Fibroblast of the aortic adventitia (primary cell): ENCODE results near the gene PALD1. TPM values are rescaled to one million over a fixed set of nuclear protein-coding genes. Genes with fewer than 3 reads are reported as not detected.
"Not testable (repeated sequence)": the region's sequence is repeated elsewhere in the genome, so short reads cannot be mapped to it uniquely, and the experiment has no call there.

Source experiments
- DNase-seq: peaks from one replicate; pipeline ENCODE4 v3.0.0-alpha.2; 2010; ENCODE audit warnings: low read depth
- H3K4me3 ChIP-seq: 2 replicates; pipeline ENCODE4 v1.5.1; 2011; ENCODE audit warnings: low read depth, mild to moderate bottlenecking, control low read depth, low read length, moderate library complexity
- total RNA-seq: library from RNA; depleted of rRNA; stranded (reverse); fragments of >200 nt; gene quantifications from 2 replicates; pipeline ENCODE4 v1.2.3, GENCODE V29; 2012; ENCODE audit warnings: low replicate concordance
- TF ChIP-seq, protein P1 (sequence below): IDR thresholded peaks from 2 replicates; pipeline ENCODE4 v1.5.1; 2011; ENCODE audit warnings: mild to moderate bottlenecking, low read length, control low read depth, inconsistent platforms; ENCODE audit not compliant: insufficient read depth

The PALD1 gene
- total RNA-seq, 1 donor, result 0.18 TPM

DNA sequence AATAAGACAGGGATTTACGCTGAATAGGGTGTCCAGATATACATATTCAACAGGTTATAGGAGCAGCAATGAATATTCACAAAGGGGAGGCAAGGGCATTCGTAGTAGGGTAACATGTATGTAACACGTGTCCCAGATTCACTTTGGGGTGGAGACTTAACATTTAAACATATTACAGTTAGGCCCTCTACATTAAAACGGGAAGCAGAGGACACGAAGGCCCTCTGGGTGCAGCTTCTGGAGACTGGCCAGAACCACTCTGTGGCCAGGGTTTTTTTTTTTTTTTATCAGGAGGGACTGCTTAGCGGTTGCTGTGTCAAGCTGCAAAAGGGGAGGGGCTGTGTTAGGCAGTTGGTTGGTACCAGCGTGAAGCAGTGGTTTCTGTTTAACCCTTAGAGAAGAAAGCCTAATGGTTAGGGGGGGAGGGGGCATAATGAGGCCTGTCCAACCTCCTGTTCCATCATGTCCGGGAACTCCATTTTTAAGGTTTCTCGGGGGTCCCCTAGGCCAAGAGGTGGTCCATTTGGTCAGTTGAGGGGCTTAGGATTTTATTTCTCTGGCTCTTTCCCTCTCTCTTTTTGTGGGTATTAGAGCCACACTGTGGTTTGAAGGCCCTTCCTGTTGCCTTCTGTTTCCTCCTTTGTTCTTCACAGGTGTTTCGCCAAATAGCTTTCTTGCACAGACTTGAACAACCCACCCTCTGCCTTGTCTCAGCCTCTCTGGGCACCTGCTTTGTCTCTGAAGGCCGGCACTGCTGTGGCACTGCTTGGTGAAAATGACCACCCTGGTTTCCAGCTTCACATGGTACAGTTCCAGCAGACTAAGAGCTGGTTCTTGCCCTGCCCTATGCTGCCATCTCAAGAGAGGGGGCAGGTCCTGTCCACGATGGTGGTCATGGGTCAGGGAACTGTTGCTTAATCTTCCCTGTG lies 97.6 kb downstream of the PALD1 start:
- DNase-seq, result peak; percentile 77
- TF ChIP-seq, protein P1, sequence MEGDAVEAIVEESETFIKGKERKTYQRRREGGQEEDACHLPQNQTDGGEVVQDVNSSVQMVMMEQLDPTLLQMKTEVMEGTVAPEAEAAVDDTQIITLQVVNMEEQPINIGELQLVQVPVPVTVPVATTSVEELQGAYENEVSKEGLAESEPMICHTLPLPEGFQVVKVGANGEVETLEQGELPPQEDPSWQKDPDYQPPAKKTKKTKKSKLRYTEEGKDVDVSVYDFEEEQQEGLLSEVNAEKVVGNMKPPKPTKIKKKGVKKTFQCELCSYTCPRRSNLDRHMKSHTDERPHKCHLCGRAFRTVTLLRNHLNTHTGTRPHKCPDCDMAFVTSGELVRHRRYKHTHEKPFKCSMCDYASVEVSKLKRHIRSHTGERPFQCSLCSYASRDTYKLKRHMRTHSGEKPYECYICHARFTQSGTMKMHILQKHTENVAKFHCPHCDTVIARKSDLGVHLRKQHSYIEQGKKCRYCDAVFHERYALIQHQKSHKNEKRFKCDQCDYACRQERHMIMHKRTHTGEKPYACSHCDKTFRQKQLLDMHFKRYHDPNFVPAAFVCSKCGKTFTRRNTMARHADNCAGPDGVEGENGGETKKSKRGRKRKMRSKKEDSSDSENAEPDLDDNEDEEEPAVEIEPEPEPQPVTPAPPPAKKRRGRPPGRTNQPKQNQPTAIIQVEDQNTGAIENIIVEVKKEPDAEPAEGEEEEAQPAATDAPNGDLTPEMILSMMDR, result no peak
- H3K4me3 ChIP-seq, result no peak overlapping the region

- H3K4me3 ChIP-seq, result no peak overlapping the region
- DNase-seq, result peak; percentile 42
- TF ChIP-seq, protein P1, result no peak
These were observed 98.4 kb downstream of the PALD1 start for GRCh38 chr10:70576803-70577517.

GRCh38 chr10:70578371-70578947 lies 99.9 kb downstream of the PALD1 start:
- TF ChIP-seq, protein P1, result no peak
- peak; percentile 85 for DNase-seq
- H3K4me3 ChIP-seq, result no peak overlapping the region

DNA sequence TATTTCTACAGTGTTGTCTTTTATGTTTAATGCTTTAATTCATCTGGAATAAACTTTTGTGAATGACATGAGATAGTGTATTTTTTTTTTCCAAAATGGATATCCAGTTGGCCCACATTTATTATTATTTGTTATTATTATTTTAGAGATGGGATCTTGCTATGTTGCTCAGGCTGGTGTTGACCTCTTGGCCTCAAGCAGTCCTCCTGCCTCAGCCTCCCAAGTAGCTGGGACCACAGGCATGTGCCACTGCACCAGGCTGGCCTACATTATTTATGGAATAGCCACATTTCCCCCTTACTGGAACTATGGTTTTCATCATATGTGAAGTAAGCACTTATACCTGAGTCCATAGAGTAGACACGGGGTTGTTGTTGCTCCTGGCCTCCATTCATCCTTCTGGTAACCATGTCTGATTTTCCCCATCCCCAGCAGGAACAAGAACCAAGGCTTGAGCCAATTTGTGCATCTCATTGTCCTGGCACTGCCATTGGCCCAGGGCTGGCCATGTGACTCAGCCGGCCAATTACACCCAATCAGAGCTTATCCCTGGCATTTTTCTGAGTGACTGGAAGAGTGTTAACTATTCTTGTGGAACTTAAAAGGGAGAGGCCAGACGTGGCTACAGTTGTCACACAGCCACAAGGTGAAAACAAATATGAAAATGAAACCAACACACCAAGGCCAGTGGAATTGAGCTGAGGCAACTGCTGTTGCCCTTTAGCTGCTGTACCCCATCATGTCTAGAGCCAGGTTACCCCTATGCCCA lies 100.9 kb downstream of the PALD1 start:
- H3K4me3 ChIP-seq, result no peak overlapping the region
- TF ChIP-seq, protein P1, result no peak
- no peak for DNase-seq

DNA sequence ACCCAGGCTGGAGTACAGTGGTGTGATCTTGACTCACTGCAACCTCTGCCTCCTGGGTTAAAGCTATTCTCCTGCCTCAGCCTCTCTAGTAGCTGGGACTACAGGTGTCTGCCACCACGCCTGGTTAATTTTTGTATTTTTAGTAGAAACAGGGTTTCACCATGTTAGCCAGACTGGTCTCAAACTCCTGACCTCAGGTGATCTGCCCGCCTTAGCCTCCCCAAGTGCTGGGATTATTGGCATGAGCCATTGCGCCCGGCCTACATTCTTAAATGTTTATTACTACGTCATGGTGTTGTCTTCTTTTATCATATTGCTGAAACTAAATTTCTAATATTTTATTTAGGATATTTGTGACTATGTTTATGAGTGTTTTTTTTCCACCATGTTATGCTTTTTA lies 102.6 kb downstream of the PALD1 start:
- H3K4me3 ChIP-seq, DNase-seq: not testable (repeated sequence)

- TF ChIP-seq, protein P1, result no peak
- no peak for DNase-seq
These were observed 104.5 kb downstream of the PALD1 start for GRCh38 chr10:70582793-70583668.

More at GRCh38 chr10:70582793-70583668, 104.5 kb downstream of the PALD1 start:
- no peak overlapping the region for H3K4me3 ChIP-seq
